Vagina (tissue), 2 donors: ENCODE measurements around the gene HELZ. TPM values are rescaled to one million over a fixed set of nuclear protein-coding genes. Genes with fewer than 3 reads are reported as not detected.
"Not testable (repeated sequence)": the region's sequence is repeated elsewhere in the genome, so short reads cannot be mapped to it uniquely, and the experiment has no call there.

Experiments used
- DNase-seq, 2 donors: peaks; one replicate each; pipeline ENCODE4 v3.0.0-alpha.2; 2017; ENCODE audit errors: extremely low spot score in 2 of 2
- H3K27ac ChIP-seq: fragments of 200-600 bp; sonication (generic); one replicate; pipeline ENCODE4 v1.5.1; 2019
- H3K27me3 ChIP-seq: fragments of 200-600 bp; sonication (generic); one replicate; pipeline ENCODE4 v1.5.1; 2019
- H3K36me3 ChIP-seq, 2 donors: fragments of 200-600 bp; sonication (generic); one replicate each; pipeline ENCODE4 v1.5.1; 2017 to 2019
- H3K4me1 ChIP-seq: fragments of 200-600 bp; sonication (generic); one replicate; pipeline ENCODE4 v1.5.1; 2019
- H3K4me3 ChIP-seq, 2 donors: fragments of 200-600 bp; sonication (generic); 1 replicate in 1 of 2; 2 replicates in 1 of 2; pipeline ENCODE4 v1.5.1; 2016 to 2019
- H3K9me3 ChIP-seq: fragments of 200-600 bp; sonication (generic); one replicate; pipeline ENCODE4 v1.5.1; 2019
- CTCF ChIP-seq, 3 experiments: fragments of 450-650 bp in 2 of 3; fragments of 200-600 bp in 1 of 3; sonication (generic) in 1 of 3; IDR thresholded peaks; one replicate each; pipeline ENCODE4 v1.5.1; 2017 to 2019; ENCODE audit warnings: antibody characterized with exemption in 3 of 3, mild to moderate bottlenecking in 2 of 3, moderate library complexity in 2 of 3
- POLR2A ChIP-seq, 2 donors: fragments of 450-650 bp; IDR thresholded peaks; one replicate each; pipeline ENCODE4 v1.6.1; 2017; ENCODE audit warnings: antibody characterized with exemption in 2 of 2, mild to moderate bottlenecking in 2 of 2, moderate library complexity in 2 of 2
- POLR2AphosphoS5 ChIP-seq, 2 donors: sonication (generic); formaldehyde crosslinking; IDR thresholded peaks; one replicate each; pipeline ENCODE4 v1.9.0; 2017; ENCODE audit warnings: antibody characterized with exemption in 2 of 2, mild to moderate bottlenecking in 2 of 2, low read depth in 1 of 2; ENCODE audit not compliant: insufficient read depth in 1 of 2
- intact Hi-C: fragments of 100-400 bp; cut with DNase I; formaldehyde crosslinking; loops from one replicate; pipeline ENCODE4 v1.15.1; 2023
- total RNA-seq: library from RNA; depleted of rRNA; stranded (reverse); fragments of >200 nt; gene quantifications from one replicate; pipeline ENCODE4 v1.2.3, GENCODE V29; 2016

The HELZ gene
- total RNA-seq, 1 donor from 2014 or later, result 31.4 TPM

DNA sequence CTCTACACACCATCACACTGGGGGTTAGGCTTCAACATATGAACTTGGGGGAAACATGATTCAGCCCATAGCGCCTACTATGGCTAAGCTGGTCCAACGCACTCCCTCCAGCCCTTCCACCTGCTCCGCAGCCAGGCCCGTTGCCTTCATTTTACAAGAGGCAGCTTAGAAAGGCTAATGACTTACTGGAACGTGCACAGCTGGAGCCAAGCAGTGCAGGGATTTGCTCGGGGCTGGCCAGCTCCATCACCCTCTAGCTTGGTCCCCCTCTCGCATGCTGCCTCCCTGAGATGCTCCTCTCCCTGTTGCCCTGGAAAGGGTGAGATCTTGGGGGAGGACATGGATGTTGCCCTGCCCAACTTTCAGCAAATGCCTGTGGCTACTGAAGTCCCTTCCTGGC lies 203.5 kb downstream of the HELZ start:
- no peaks in the 10 kb centered on the region for H3K9me3 ChIP-seq
- TF ChIP-seq POLR2AphosphoS5 (IDR thresholded peaks at IDR 0.05; ENCODE audit: insufficient read depth in 1 of 2, low read depth in 1 of 2) (no peak), CTCF (IDR thresholded peaks at IDR 0.05) (no peak), POLR2A (IDR thresholded peaks at IDR 0.05) (no peak)
- H3K27me3 ChIP-seq, result no peaks in the 10 kb centered on the region
- no peaks in the 10 kb centered on the region for H3K4me1 ChIP-seq
- DNase-seq, result no peak
- H3K36me3 ChIP-seq, result no peaks in the 10 kb centered on the region
- H3K4me3 ChIP-seq, result no peak overlapping the region
- intact Hi-C loops, result no loop called here
- no peak overlapping the region for H3K27ac ChIP-seq

GRCh38 chr17:67041119-67041518 lies 203.9 kb downstream of the HELZ start:
- intact Hi-C loops, DNase-seq, H3K27ac ChIP-seq, H3K4me1 ChIP-seq, H3K9me3 ChIP-seq, H3K36me3 ChIP-seq, H3K27me3 ChIP-seq, H3K4me3 ChIP-seq: not testable (repeated sequence)

DNA sequence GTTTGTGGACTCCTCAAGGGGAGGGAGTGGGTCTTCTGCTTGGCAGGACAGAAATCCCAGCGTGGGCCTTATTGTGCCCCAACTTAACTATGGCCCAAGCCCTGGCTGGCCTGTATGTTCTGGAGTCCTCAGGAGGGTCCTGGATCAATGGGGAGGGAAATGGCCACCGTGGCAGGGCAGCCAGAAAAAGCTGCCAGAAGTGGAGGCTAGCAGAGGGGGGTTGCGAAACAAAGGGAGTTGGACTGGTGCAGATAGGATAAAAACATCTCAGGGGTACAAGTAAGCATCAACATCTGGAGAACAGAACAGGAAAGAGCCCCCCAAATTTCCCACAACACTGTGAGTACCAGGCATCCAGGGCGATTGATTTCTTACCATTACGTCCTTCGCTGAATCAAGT lies 204.3 kb downstream of the HELZ start:
- Histone ChIP-seq H3K27me3 (no peaks in the 10 kb centered on the region), H3K4me1 (no peaks in the 10 kb centered on the region), H3K36me3 (no peaks in the 10 kb centered on the region), H3K4me3 (no peak overlapping the region), H3K9me3 (no peaks in the 10 kb centered on the region), H3K27ac (no peak overlapping the region)
- TF ChIP-seq POLR2AphosphoS5 (IDR thresholded peaks at IDR 0.05; ENCODE audit: insufficient read depth in 1 of 2, low read depth in 1 of 2), result no peak
- TF ChIP-seq POLR2A (IDR thresholded peaks at IDR 0.05), result no peak
- TF ChIP-seq CTCF (IDR thresholded peaks at IDR 0.05), result no peak
- intact Hi-C loops, result no loop called here
- no peak for DNase-seq

GRCh38 chr17:67038861-67039365 lies 206.1 kb downstream of the HELZ start:
- Histone ChIP-seq H3K9me3 (no peaks in the 10 kb centered on the region), H3K4me3 (no peak overlapping the region), H3K4me1 (no peaks in the 10 kb centered on the region), H3K27ac (no peak overlapping the region), H3K27me3 (no peaks in the 10 kb centered on the region), H3K36me3 (no peaks in the 10 kb centered on the region)
- no peak for TF ChIP-seq CTCF (IDR thresholded peaks at IDR 0.05)
- TF ChIP-seq POLR2A (IDR thresholded peaks at IDR 0.05), result no peak
- no peak for TF ChIP-seq POLR2AphosphoS5 (IDR thresholded peaks at IDR 0.05; ENCODE audit: insufficient read depth in 1 of 2, low read depth in 1 of 2)
- intact Hi-C loops, result no loop called here
- no peak for DNase-seq

GRCh38 chr17:67035131-67036083 lies 209.6 kb downstream of the HELZ start:
- Histone ChIP-seq H3K4me1 (no peaks in the 10 kb centered on the region), H3K36me3 (no peaks in the 10 kb centered on the region), H3K27ac (no peak overlapping the region), H3K9me3 (no peaks in the 10 kb centered on the region), H3K27me3 (no peaks in the 10 kb centered on the region), H3K4me3 (no peak overlapping the region)
- intact Hi-C loops, result no loop called here
- no peak for TF ChIP-seq CTCF (IDR thresholded peaks at IDR 0.05)
- no peak for TF ChIP-seq POLR2AphosphoS5 (IDR thresholded peaks at IDR 0.05; ENCODE audit: insufficient read depth in 1 of 2, low read depth in 1 of 2)
- DNase-seq, result no peak
